GM19455 (cell line): Measurements from ENCODE around the gene RYR3.

ENCODE experiments used
- ATAC-seq: cut with Tn5 transposase; IDR thresholded peaks from one replicate; pipeline ENCODE4 v1.9.1; 2021; ENCODE audit not compliant: unreplicated experiment

Gene RYR3

GRCh38 chr15:33693166-33693800 lies 382.5 kb downstream of the RYR3 start:
- no peak for ATAC-seq

- no peak for ATAC-seq
Measured at GRCh38 chr15:33698126-33698525, 387.4 kb downstream of the RYR3 start.

GRCh38 chr15:33699145-33699544 lies 388.4 kb downstream of the RYR3 start:
- ATAC-seq, result no peak

- no peak for ATAC-seq
Measured at GRCh38 chr15:33699691-33700447, 389.1 kb downstream of the RYR3 start.

GRCh38 chr15:33700695-33701303 lies 390.0 kb downstream of the RYR3 start:
- ATAC-seq, result no peak

- no peak for ATAC-seq
Measured at GRCh38 chr15:33701304-33701696, 390.5 kb downstream of the RYR3 start.

GRCh38 chr15:33706173-33706572 lies 395.4 kb downstream of the RYR3 start:
- no peak for ATAC-seq

GRCh38 chr15:33710748-33711147 lies 400.0 kb downstream of the RYR3 start:
- no peak for ATAC-seq

GRCh38 chr15:33716025-33716424 lies 405.3 kb downstream of the RYR3 start:
- no peak for ATAC-seq

GRCh38 chr15:33720952-33721351 lies 410.2 kb downstream of the RYR3 start:
- no peak for ATAC-seq

- ATAC-seq, result no peak
Measured at GRCh38 chr15:33722005-33722672, 411.4 kb downstream of the RYR3 start.

- ATAC-seq, result no peak
Measured at GRCh38 chr15:33722673-33723015, 411.9 kb downstream of the RYR3 start.

GRCh38 chr15:33724321-33725036 lies 413.7 kb downstream of the RYR3 start:
- no peak for ATAC-seq

- ATAC-seq, result no peak
Measured at GRCh38 chr15:33729653-33730052, 418.9 kb downstream of the RYR3 start.

GRCh38 chr15:33730815-33731214 lies 420.0 kb downstream of the RYR3 start:
- no peak for ATAC-seq

GRCh38 chr15:33735143-33735542 lies 424.4 kb downstream of the RYR3 start:
- no peak for ATAC-seq

GRCh38 chr15:33735637-33736247 lies 425.0 kb downstream of the RYR3 start:
- ATAC-seq, result no peak

- ATAC-seq, result no peak
Measured at GRCh38 chr15:33737687-33738601, 427.2 kb downstream of the RYR3 start.

- ATAC-seq, result no peak
Measured at GRCh38 chr15:33738941-33739664, 428.3 kb downstream of the RYR3 start.
